Body of pancreas (tissue), 4 donors: Measurements from ENCODE around the gene NLRP4. TPM values are rescaled to one million over a fixed set of nuclear protein-coding genes. Genes with fewer than 3 reads are reported as not detected.

Experiments used
- ATAC-seq: fragments of 150-250 bp; one replicate; pipeline ENCODE4 v1.9.1; 2016
- DNase-seq, 4 donors: peaks; one replicate each; pipeline ENCODE4 v3.0.0-alpha.2; 2019
- H3K27ac ChIP-seq, 4 donors: fragments of 200-600 bp; sonication (generic); 1 replicate in 3 of 4; 2 replicates in 1 of 4; pipeline versions ENCODE4 v1.5.1 to v1.6.1; 2016 to 2019; ENCODE audit warnings: mild to moderate bottlenecking in 1 of 4, mixed read lengths in 1 of 4, moderate library complexity in 1 of 4
- H3K27me3 ChIP-seq, 2 donors: fragments of 200-600 bp; sonication (generic); one replicate each; pipeline ENCODE4 v1.6.0; 2016; ENCODE audit warnings: mild to moderate bottlenecking in 1 of 2
- H3K36me3 ChIP-seq, 2 donors: fragments of 200-600 bp; sonication (generic); replicated peaks in 1 of 2; 2 replicates each; pipeline ENCODE4 v1.5.1; 2016; ENCODE audit warnings: low read depth in 2 of 2; ENCODE audit not compliant: insufficient read depth in 1 of 2
- H3K4me1 ChIP-seq: fragments of 200-600 bp; sonication (generic); one replicate; pipeline ENCODE4 v1.6.0; 2016
- H3K4me3 ChIP-seq, 2 donors: fragments of 200-600 bp; sonication (generic); 1 replicate in 1 of 2; 2 replicates in 1 of 2; pipeline ENCODE4 v1.5.1; 2016 to 2019
- H3K9me3 ChIP-seq, 3 donors: fragments of 200-600 bp; sonication (generic); 1 replicate in 2 of 3; 2 replicates in 1 of 3; pipeline ENCODE4 v1.5.1; 2016
- CTCF ChIP-seq, 7 experiments: fragments of 450-650 bp in 4 of 7; fragments of 200-600 bp in 3 of 7; sonication (generic) in 3 of 7; IDR thresholded peaks; one replicate each; pipeline ENCODE4 v1.5.1; 2016 to 2019; ENCODE audit warnings: antibody characterized with exemption in 7 of 7
- POLR2A ChIP-seq, 3 donors: fragments of 450-650 bp; IDR thresholded peaks; one replicate each; pipeline ENCODE4 v1.6.1; 2016; ENCODE audit warnings: antibody characterized with exemption in 3 of 3, mild to moderate bottlenecking in 2 of 3
- WGBS, 2 donors: methylation state at CpG; one replicate each; pipeline ENCODE4 v1.1.5; 2017; 5-methylcytosine and 5-hydroxymethylcytosine counted together
- intact Hi-C: fragments of 100-400 bp; cut with DNase I; formaldehyde crosslinking; loops from one replicate; pipeline ENCODE4 v1.15.1; 2023
- total RNA-seq, 2 donors: library from RNA; depleted of rRNA; stranded (reverse); fragments of >200 nt; gene quantifications; one replicate each; pipeline ENCODE4 v1.1.0, GENCODE V29; 2016

NLRP4 gene
- total RNA-seq, 2 donors from 2014 or later = not detected

GRCh38 chr19:55882626-55883025 is 46.3 kb downstream of the NLRP4 start:
- TF ChIP-seq CTCF (IDR thresholded peaks at IDR 0.05) = no peak
- TF ChIP-seq POLR2A (IDR thresholded peaks at IDR 0.05) = no peak
- H3K4me3 ChIP-seq = no peak overlapping the region
- ATAC-seq = no peak
- no peaks in the 10 kb centered on the region for H3K4me1 ChIP-seq
- H3K36me3 ChIP-seq = no peaks in the 10 kb centered on the region
- intact Hi-C loops = no loop called here
- WGBS, 2 donors = 53 to 56% methylated on average over 4 of the region's 4 CpGs
- DNase-seq = no peak
- peaks cover 0 to 8% (median 0%) of the 10 kb centered on the region in 3 donors for H3K9me3 ChIP-seq
- no peak overlapping the region for H3K27ac ChIP-seq
- H3K27me3 ChIP-seq = no peaks in the 10 kb centered on the region

GRCh38 chr19:55898911-55899310 is 62.6 kb downstream of the NLRP4 start:
- Histone ChIP-seq H3K9me3 (no peaks in the 10 kb centered on the region), H3K27ac (no peak overlapping the region), H3K27me3 (no peaks in the 10 kb centered on the region), H3K4me1 (no peaks in the 10 kb centered on the region), H3K36me3 (no peaks in the 10 kb centered on the region), H3K4me3 (no peak overlapping the region)
- DNase-seq (no peak), ATAC-seq (no peak)
- 58 to 64% methylated on average over 10 to 12 of the region's 12 CpGs for WGBS, 2 donors
- intact Hi-C loops = no loop called here
- TF ChIP-seq POLR2A (IDR thresholded peaks at IDR 0.05) (no peak), CTCF (IDR thresholded peaks at IDR 0.05) (no peak)

- no peak overlapping the region for H3K4me3 ChIP-seq
- no peaks in the 10 kb centered on the region for H3K9me3 ChIP-seq
- TF ChIP-seq CTCF (IDR thresholded peaks at IDR 0.05) (no peak), POLR2A (IDR thresholded peaks at IDR 0.05) (no peak)
- intact Hi-C loops = no loop called here
- no peak overlapping the region for H3K27ac ChIP-seq
- 56 to 64% methylated on average over 12 to 13 of the region's 13 CpGs for WGBS, 2 donors
- no peaks in the 10 kb centered on the region for H3K27me3 ChIP-seq
- ATAC-seq (no peak), DNase-seq (no peak)
- H3K36me3 ChIP-seq = no peaks in the 10 kb centered on the region
- H3K4me1 ChIP-seq = no peaks in the 10 kb centered on the region
Observed at GRCh38 chr19:55901369-55902079, 65.2 kb downstream of the NLRP4 start.

- 49 to 55% methylated on average over 6 to 9 of the region's 9 CpGs for WGBS, 2 donors
- DNase-seq = no peak
Observed at GRCh38 chr19:55902080-55902751, 65.9 kb downstream of the NLRP4 start.

More at GRCh38 chr19:55902080-55902751, 65.9 kb downstream of the NLRP4 start:
- Histone ChIP-seq H3K27me3 (no peaks in the 10 kb centered on the region), H3K4me3 (no peak overlapping the region), H3K36me3 (no peaks in the 10 kb centered on the region), H3K27ac (no peak overlapping the region), H3K9me3 (no peaks in the 10 kb centered on the region), H3K4me1 (no peaks in the 10 kb centered on the region)
- intact Hi-C loops = no loop called here
- ATAC-seq = no peak
- TF ChIP-seq CTCF (IDR thresholded peaks at IDR 0.05) (no peak), POLR2A (IDR thresholded peaks at IDR 0.05) (no peak)
